Smooth muscle cell (in vitro differentiated cells): ENCODE measurements around the gene PTGDR. TPM values are rescaled to one million over a fixed set of nuclear protein-coding genes. Genes with fewer than 3 reads are reported as not detected.

ENCODE experiments used
- DNase-seq: peaks from one replicate; lab custom pipeline; 2025; ENCODE audit not compliant: unreplicated experiment; lab: John Stamatoyannopoulos, UW
- H2AFZ ChIP-seq: fragments of 200-600 bp; sonication (generic); 2 replicates; pipeline ENCODE4 v1.6.0; 2016; ENCODE audit warnings: antibody characterized with exemption, low read depth, mild to moderate bottlenecking
- H3F3A ChIP-seq: fragments of 200-600 bp; sonication (generic); 2 replicates; pipeline ENCODE4 v1.6.0; 2017; ENCODE audit warnings: antibody characterized with exemption, low read depth
- H3K27ac ChIP-seq: fragments of 200-600 bp; sonication (generic); 2 replicates; pipeline ENCODE4 v1.5.1; 2016; ENCODE audit warnings: low read depth, mild to moderate bottlenecking
- H3K27me3 ChIP-seq: fragments of 200-600 bp; sonication (generic); 2 replicates; pipeline ENCODE4 v1.6.1; 2016; ENCODE audit warnings: low read depth, mild to moderate bottlenecking
- H3K36me3 ChIP-seq: fragments of 200-600 bp; sonication (generic); 2 replicates; pipeline ENCODE4 v1.5.1; 2016; ENCODE audit warnings: low read depth
- H3K4me1 ChIP-seq: fragments of 200-600 bp; sonication (generic); 2 replicates; pipeline ENCODE4 v1.5.1; 2016; ENCODE audit warnings: low read depth
- H3K4me2 ChIP-seq: fragments of 200-600 bp; sonication (generic); 2 replicates; pipeline ENCODE4 v1.6.0; 2016; ENCODE audit warnings: mild to moderate bottlenecking
- H3K4me3 ChIP-seq: fragments of 200-600 bp; sonication (generic); 2 replicates; pipeline ENCODE4 v1.5.1; 2016; ENCODE audit warnings: mild to moderate bottlenecking
- H3K79me2 ChIP-seq: fragments of 200-600 bp; sonication (generic); 2 replicates; pipeline ENCODE4 v1.6.0; 2016; ENCODE audit warnings: low read depth, mild to moderate bottlenecking
- H3K9ac ChIP-seq: fragments of 200-600 bp; sonication (generic); 2 replicates; pipeline ENCODE4 v1.6.0; 2016; ENCODE audit warnings: low read depth
- H3K9me3 ChIP-seq: fragments of 200-600 bp; sonication (generic); replicated peaks from 2 replicates; pipeline ENCODE4 v1.5.1; 2016; ENCODE audit warnings: low read depth
- H4K20me1 ChIP-seq: fragments of 200-600 bp; sonication (generic); 2 replicates; pipeline ENCODE4 v1.6.0; 2016; ENCODE audit warnings: low read depth
- CTCF ChIP-seq: fragments of 200-600 bp; sonication (generic); IDR thresholded peaks from 2 replicates; pipeline ENCODE4 v1.5.1; 2017; ENCODE audit warnings: borderline replicate concordance, mild to moderate bottlenecking, antibody characterized with exemption; ENCODE audit not compliant: insufficient read depth, poor library complexity, severe bottlenecking
- WGBS: methylation state at CpG from one replicate; pipeline ENCODE4 v1.1.7; 2016; ENCODE audit warnings: low lambda C conversion rate; 5-methylcytosine and 5-hydroxymethylcytosine counted together
- polyA plus RNA-seq: library from polyadenylated mRNA; unstranded; fragments of >200 nt; fragmentation: Nextera tagmentation; extraction: Ambion mirVana; gene quantifications from 2 replicates; pipeline ENCODE4 v1.2.1, GENCODE V29; 2016
- total RNA-seq: library from RNA; depleted of rRNA; stranded (reverse); fragments of >200 nt; gene quantifications from 2 replicates; pipeline ENCODE4 v1.2.3, GENCODE V29; 2014

The PTGDR gene
- total and polyA plus RNA-seq, 2 experiments from 2014 or later, result not detected

- H4K20me1 ChIP-seq, result no peaks in the 10 kb centered on the region
Measured at GRCh38 chr14:52277552-52277951, 10.1 kb downstream of the PTGDR start.

GRCh38 chr14:52279408-52279807 is 11.9 kb downstream of the PTGDR start:
- H3K4me3 ChIP-seq, result no peak overlapping the region
- no peak overlapping the region for H3K9ac ChIP-seq
- H3F3A ChIP-seq, result no peaks in the 10 kb centered on the region
- H3K4me2 ChIP-seq, result no peak overlapping the region
- H3K27me3 ChIP-seq, result peaks cover 12% of the 10 kb centered on the region
- no peaks in the 10 kb centered on the region for H3K36me3 ChIP-seq
- no peak for TF ChIP-seq CTCF
- no peaks in the 10 kb centered on the region for H3K9me3 ChIP-seq
- 42% methylated on average over 3 of the region's 3 CpGs for WGBS
- no peak overlapping the region for H3K27ac ChIP-seq
- no peaks in the 10 kb centered on the region for H4K20me1 ChIP-seq
- H2AFZ ChIP-seq, result no peak overlapping the region
- no peaks in the 10 kb centered on the region for H3K4me1 ChIP-seq
- H3K79me2 ChIP-seq, result no peaks in the 10 kb centered on the region
- DNase-seq, result no peak

More at GRCh38 chr14:52277552-52277951, 10.1 kb downstream of the PTGDR start:
- Histone ChIP-seq H3K27me3 (peaks cover 24% of the 10 kb centered on the region), H3K27ac (no peak overlapping the region), H2AFZ (no peak overlapping the region), H3F3A (no peaks in the 10 kb centered on the region), H3K9ac (no peak overlapping the region), H3K4me1 (no peaks in the 10 kb centered on the region), H3K79me2 (no peaks in the 10 kb centered on the region), H3K9me3 (no peaks in the 10 kb centered on the region), H3K4me3 (no peak overlapping the region), H3K36me3 (no peaks in the 10 kb centered on the region), H3K4me2 (no peak overlapping the region)
- WGBS, result 85% methylated on average over 4 of the region's 4 CpGs
- DNase-seq, result no peak
- TF ChIP-seq CTCF, result no peak

GRCh38 chr14:52283099-52283498 is 15.6 kb downstream of the PTGDR start:
- Histone ChIP-seq H4K20me1 (no peaks in the 10 kb centered on the region), H3K4me2 (no peak overlapping the region), H2AFZ (no peak overlapping the region), H3F3A (no peaks in the 10 kb centered on the region), H3K9me3 (no peaks in the 10 kb centered on the region), H3K4me3 (no peak overlapping the region), H3K27me3 (peaks cover 4% of the 10 kb centered on the region), H3K9ac (no peak overlapping the region), H3K4me1 (peaks cover 13% of the 10 kb centered on the region), H3K79me2 (no peaks in the 10 kb centered on the region), H3K36me3 (no peaks in the 10 kb centered on the region), H3K27ac (no peak overlapping the region)
- 77% methylated on average over 2 of the region's 2 CpGs for WGBS
- no peak for TF ChIP-seq CTCF
- no peak for DNase-seq
